Hepatocyte (in vitro differentiated cells): ENCODE results near the gene ENPP6. TPM values are rescaled to one million over a fixed set of nuclear protein-coding genes. Genes with fewer than 3 reads are reported as not detected.

ENCODE experiments used
- DNase-seq: peaks from one replicate; pipeline ENCODE4 v3.0.0-alpha.2; 2016; ENCODE audit warnings: low spot score
- H2AFZ ChIP-seq: fragments of 200-600 bp; sonication (generic); 2 replicates; pipeline ENCODE4 v1.6.0; 2016; ENCODE audit warnings: antibody characterized with exemption, mild to moderate bottlenecking
- H3K27ac ChIP-seq: fragments of 200-600 bp; sonication (generic); 2 replicates; pipeline ENCODE4 v1.5.1; 2016; ENCODE audit warnings: mild to moderate bottlenecking
- H3K27me3 ChIP-seq: fragments of 200-600 bp; sonication (generic); 2 replicates; pipeline ENCODE4 v1.6.1; 2016
- H3K36me3 ChIP-seq: fragments of 200-600 bp; sonication (generic); replicated peaks from 2 replicates; pipeline ENCODE4 v1.5.1; 2016; ENCODE audit warnings: low read depth; ENCODE audit not compliant: insufficient read depth
- H3K4me1 ChIP-seq: fragments of 200-600 bp; sonication (generic); 2 replicates; pipeline ENCODE4 v1.5.1; 2016; ENCODE audit warnings: mild to moderate bottlenecking, moderate library complexity; ENCODE audit not compliant: insufficient read depth
- H3K4me2 ChIP-seq: fragments of 200-600 bp; sonication (generic); 2 replicates; pipeline ENCODE4 v1.6.0; 2016
- H3K4me3 ChIP-seq: fragments of 200-600 bp; sonication (generic); 2 replicates; pipeline ENCODE4 v1.5.1; 2016; ENCODE audit warnings: mild to moderate bottlenecking
- H3K79me2 ChIP-seq: fragments of 200-600 bp; sonication (generic); 2 replicates; pipeline ENCODE4 v1.6.0; 2017; ENCODE audit warnings: mild to moderate bottlenecking
- H3K9me2 ChIP-seq: fragments of 200-600 bp; sonication (generic); replicated peaks from 2 replicates; pipeline ENCODE4 v1.6.0; 2017; ENCODE audit warnings: mild to moderate bottlenecking; ENCODE audit not compliant: insufficient read depth
- H3K9me3 ChIP-seq: fragments of 200-600 bp; sonication (generic); 2 replicates; pipeline ENCODE4 v1.5.1; 2016; ENCODE audit warnings: low read depth, mild to moderate bottlenecking
- H4K20me1 ChIP-seq: fragments of 200-600 bp; sonication (generic); 2 replicates; pipeline ENCODE4 v1.6.0; 2016; ENCODE audit warnings: mild to moderate bottlenecking; ENCODE audit not compliant: insufficient read depth, poor library complexity, severe bottlenecking
- EZH2 ChIP-seq: fragments of 200-600 bp; sonication (generic); IDR thresholded peaks from 2 replicates; pipeline ENCODE4 v1.6.1; 2016; ENCODE audit warnings: antibody characterized with exemption, mild to moderate bottlenecking, borderline replicate concordance
- EZH2phosphoT487 ChIP-seq: fragments of 200-600 bp; sonication (generic); IDR thresholded peaks from one replicate; pipeline ENCODE4 v1.6.1; 2018; ENCODE audit warnings: antibody characterized with exemption, mild to moderate bottlenecking, low read depth, moderate library complexity; ENCODE audit not compliant: unreplicated experiment, severe bottlenecking
- WGBS: methylation state at CpG from one replicate; pipeline ENCODE4 v1.1.6; 2016; ENCODE audit warnings: low lambda C conversion rate; ENCODE audit errors: missing lambda C conversion rate; 5-methylcytosine and 5-hydroxymethylcytosine counted together
- polyA plus RNA-seq: library from polyadenylated mRNA; unstranded; fragments of >200 nt; fragmentation: Nextera tagmentation; extraction: Ambion mirVana; gene quantifications from 2 replicates; pipeline ENCODE4 v1.2.1, GENCODE V29; 2016
- total RNA-seq: library from RNA; depleted of rRNA; stranded (reverse); fragments of >200 nt; gene quantifications from 2 replicates; pipeline ENCODE4 v1.2.3, GENCODE V29; 2014
- TF ChIP-seq, protein P1 (sequence below): fragments of 200-600 bp; sonication (generic); IDR thresholded peaks from 2 replicates; pipeline ENCODE4 v1.5.1; 2016; ENCODE audit warnings: antibody characterized with exemption, mild to moderate bottlenecking; ENCODE audit not compliant: poor library complexity

Gene ENPP6
- total and polyA plus RNA-seq, 2 experiments from 2014 or later: 0.03 TPM; not detected in 1

DNA sequence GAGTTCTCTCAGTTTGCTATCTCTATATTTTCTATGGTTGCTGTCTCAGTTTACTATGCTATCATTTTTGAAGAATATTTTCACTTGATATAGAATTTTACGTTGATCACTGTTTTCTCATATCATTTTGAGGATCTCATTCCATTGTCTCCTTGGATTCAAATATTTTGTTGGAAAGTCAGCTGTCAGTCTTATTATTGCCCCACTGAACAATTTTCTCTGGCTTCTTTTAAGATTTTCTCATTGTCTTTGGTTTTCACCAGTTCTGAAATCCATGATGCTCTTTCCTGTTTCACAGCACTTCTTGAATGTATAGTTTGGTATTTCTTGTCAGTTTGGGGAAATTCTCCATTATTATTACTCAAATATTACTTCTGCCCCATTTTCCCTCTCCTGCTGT lies 81.1 kb downstream of the ENPP6 start:
- no peaks in the 10 kb centered on the region for H3K4me1 ChIP-seq
- no peaks in the 10 kb centered on the region for H3K27me3 ChIP-seq
- H3K9me2 ChIP-seq: no peaks in the 10 kb centered on the region

DNA sequence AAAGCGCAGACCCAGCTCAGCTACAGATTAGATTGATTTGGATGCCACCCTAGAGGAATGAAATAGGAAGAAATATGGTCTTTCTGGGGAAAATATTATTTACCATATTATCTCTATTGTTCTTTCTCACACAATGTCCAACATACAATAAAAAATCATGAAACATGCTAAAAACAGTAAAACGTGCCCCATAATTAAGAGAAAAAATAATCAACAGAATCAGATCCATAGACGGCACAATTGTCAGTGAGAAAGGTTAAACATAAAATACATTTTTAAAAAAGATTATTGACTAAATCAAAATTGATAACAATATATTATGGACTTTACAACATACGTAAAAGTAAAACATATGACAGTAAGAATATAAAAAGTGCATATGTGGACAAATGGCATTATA lies 90.9 kb downstream of the ENPP6 start:
- Histone ChIP-seq H2AFZ (no peak overlapping the region), H3K27me3 (no peaks in the 10 kb centered on the region), H4K20me1 (no peaks in the 10 kb centered on the region), H3K27ac (no peak overlapping the region), H3K9me2 (no peaks in the 10 kb centered on the region), H3K4me2 (no peak overlapping the region), H3K4me3 (no peak overlapping the region), H3K4me1 (no peaks in the 10 kb centered on the region), H3K9me3 (no peaks in the 10 kb centered on the region), H3K36me3 (no peaks in the 10 kb centered on the region), H3K79me2 (no peaks in the 10 kb centered on the region)
- TF ChIP-seq EZH2 (no peak), EZH2phosphoT487 (no peak)
- TF ChIP-seq, protein P1, sequence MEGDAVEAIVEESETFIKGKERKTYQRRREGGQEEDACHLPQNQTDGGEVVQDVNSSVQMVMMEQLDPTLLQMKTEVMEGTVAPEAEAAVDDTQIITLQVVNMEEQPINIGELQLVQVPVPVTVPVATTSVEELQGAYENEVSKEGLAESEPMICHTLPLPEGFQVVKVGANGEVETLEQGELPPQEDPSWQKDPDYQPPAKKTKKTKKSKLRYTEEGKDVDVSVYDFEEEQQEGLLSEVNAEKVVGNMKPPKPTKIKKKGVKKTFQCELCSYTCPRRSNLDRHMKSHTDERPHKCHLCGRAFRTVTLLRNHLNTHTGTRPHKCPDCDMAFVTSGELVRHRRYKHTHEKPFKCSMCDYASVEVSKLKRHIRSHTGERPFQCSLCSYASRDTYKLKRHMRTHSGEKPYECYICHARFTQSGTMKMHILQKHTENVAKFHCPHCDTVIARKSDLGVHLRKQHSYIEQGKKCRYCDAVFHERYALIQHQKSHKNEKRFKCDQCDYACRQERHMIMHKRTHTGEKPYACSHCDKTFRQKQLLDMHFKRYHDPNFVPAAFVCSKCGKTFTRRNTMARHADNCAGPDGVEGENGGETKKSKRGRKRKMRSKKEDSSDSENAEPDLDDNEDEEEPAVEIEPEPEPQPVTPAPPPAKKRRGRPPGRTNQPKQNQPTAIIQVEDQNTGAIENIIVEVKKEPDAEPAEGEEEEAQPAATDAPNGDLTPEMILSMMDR: no peak
- 82% methylated on average over 4 of the region's 4 CpGs for WGBS
- DNase-seq: no peak

More for the DNA sequence above, 81.1 kb downstream of the ENPP6 start:
- TF ChIP-seq EZH2phosphoT487 (no peak), EZH2 (no peak)
- TF ChIP-seq, protein P1: no peak
- Histone ChIP-seq H3K36me3 (no peaks in the 10 kb centered on the region), H3K4me3 (no peak overlapping the region), H3K9me3 (no peaks in the 10 kb centered on the region), H3K27ac (no peak overlapping the region), H2AFZ (no peak overlapping the region), H4K20me1 (no peaks in the 10 kb centered on the region), H3K79me2 (no peaks in the 10 kb centered on the region), H3K4me2 (no peak overlapping the region)
- 76% methylated on average over 1 of the region's 1 CpG for WGBS
- no peak for DNase-seq

DNA sequence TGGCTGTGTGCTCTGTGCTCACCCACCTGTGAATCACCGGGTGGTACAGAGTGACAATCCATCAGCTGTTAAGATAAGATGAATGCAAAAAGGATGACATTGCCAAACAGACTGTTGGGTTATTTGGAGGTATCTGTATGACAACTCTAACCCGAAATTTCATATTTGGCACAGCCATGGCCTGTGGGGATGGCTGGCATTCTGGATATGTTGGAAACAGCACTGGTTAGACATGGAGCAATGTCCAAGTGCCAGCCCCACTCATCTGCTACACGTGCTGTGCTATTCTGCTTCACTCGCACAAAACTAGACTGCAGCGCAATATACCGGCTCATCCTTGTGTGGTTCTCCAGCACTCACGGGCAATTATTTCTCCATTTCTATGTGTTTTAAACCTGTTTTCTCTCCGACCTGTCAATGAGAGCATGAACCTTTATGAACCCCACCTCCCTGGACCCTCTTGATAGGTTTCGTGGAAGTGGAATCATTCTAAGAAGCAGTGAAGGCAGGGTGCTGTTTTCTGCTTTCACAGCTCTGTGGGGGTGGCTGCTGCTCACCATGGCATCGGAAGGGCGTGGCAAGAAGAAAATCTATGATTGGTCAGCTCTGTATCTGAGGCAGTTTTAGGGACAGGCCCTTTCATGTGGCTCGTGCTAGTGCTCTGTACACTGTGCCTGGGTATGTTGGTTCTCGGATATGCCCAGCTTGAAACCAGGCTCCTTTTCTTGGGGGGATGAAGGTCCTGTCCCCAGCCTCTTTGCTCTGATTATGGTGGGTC lies 94.9 kb downstream of the ENPP6 start:
- H3K36me3 ChIP-seq: no peaks in the 10 kb centered on the region
- H3K4me3 ChIP-seq: no peak overlapping the region
- no peaks in the 10 kb centered on the region for H3K4me1 ChIP-seq
- WGBS: 87% methylated on average over 13 of the region's 13 CpGs
- no peak for DNase-seq
- TF ChIP-seq, protein P1: no peak
- TF ChIP-seq EZH2 (no peak), EZH2phosphoT487 (no peak)
- H3K4me2 ChIP-seq: no peak overlapping the region
- H3K79me2 ChIP-seq: no peaks in the 10 kb centered on the region
- no peaks in the 10 kb centered on the region for H3K9me3 ChIP-seq
- no peaks in the 10 kb centered on the region for H3K27me3 ChIP-seq
- no peaks in the 10 kb centered on the region for H3K9me2 ChIP-seq
- no peak overlapping the region for H3K27ac ChIP-seq
- H4K20me1 ChIP-seq: no peaks in the 10 kb centered on the region
- H2AFZ ChIP-seq: no peak overlapping the region
